GM23338 (cell line): ENCODE results near the gene KLHL33. TPM values are rescaled to one million over a fixed set of nuclear protein-coding genes. Genes with fewer than 3 reads are reported as not detected.
"Not testable (repeated sequence)": the region's sequence is repeated elsewhere in the genome, so short reads cannot be mapped to it uniquely, and the experiment has no call there.

Source experiments
- ATAC-seq: fragments of 200-7000 bp; cut with Tn5 transposase; 3 replicates; pipeline ENCODE4 v1.9.1; 2020
- DNase-seq: peaks from one replicate; pipeline ENCODE4 v3.0.0-alpha.2; 2015; ENCODE audit warnings: low spot score
- H2AFZ ChIP-seq: fragments of 200-600 bp; sonication (generic); 2 replicates; pipeline ENCODE4 v1.8.0; 2016; ENCODE audit warnings: antibody characterized with exemption, mild to moderate bottlenecking, moderate library complexity
- H3F3A ChIP-seq: fragments of 200-600 bp; sonication (generic); replicated peaks from 2 replicates; pipeline ENCODE4 v1.8.0; 2017; ENCODE audit warnings: antibody characterized with exemption, mixed run types, low read depth
- H3K27ac ChIP-seq: fragments of 200-600 bp; sonication (generic); 2 replicates; pipeline ENCODE4 v1.6.1; 2016; ENCODE audit warnings: low read depth
- H3K27me3 ChIP-seq: fragments of 200-600 bp; sonication (generic); 2 replicates; pipeline ENCODE4 v1.8.0; 2016; ENCODE audit warnings: mild to moderate bottlenecking, mixed run types, moderate library complexity; ENCODE audit not compliant: insufficient read depth
- H3K36me3 ChIP-seq: fragments of 200-600 bp; sonication (generic); 2 replicates; pipeline ENCODE4 v1.8.0; 2016; ENCODE audit warnings: mild to moderate bottlenecking; ENCODE audit not compliant: insufficient read depth
- H3K4me1 ChIP-seq: fragments of 200-600 bp; sonication (generic); 2 replicates; pipeline ENCODE4 v1.8.0; 2016; ENCODE audit warnings: mild to moderate bottlenecking, moderate library complexity; ENCODE audit not compliant: insufficient read depth
- H3K4me2 ChIP-seq: fragments of 200-600 bp; sonication (generic); 2 replicates; pipeline ENCODE4 v1.7.1; 2017; ENCODE audit warnings: mixed run types
- H3K4me3 ChIP-seq: fragments of 200-600 bp; sonication (generic); 2 replicates; pipeline ENCODE4 v1.6.1; 2016; ENCODE audit warnings: mixed run types
- H3K79me2 ChIP-seq: fragments of 200-600 bp; sonication (generic); replicated peaks from 2 replicates; pipeline ENCODE4 v1.8.0; 2017; ENCODE audit warnings: mild to moderate bottlenecking; ENCODE audit not compliant: insufficient read depth
- H3K9me2 ChIP-seq: fragments of 200-600 bp; sonication (generic); 2 replicates; pipeline ENCODE4 v1.8.0; 2017; ENCODE audit not compliant: insufficient read depth
- H4K20me1 ChIP-seq: fragments of 200-600 bp; sonication (generic); replicated peaks from 2 replicates; pipeline ENCODE4 v1.8.0; 2017; ENCODE audit warnings: mild to moderate bottlenecking; ENCODE audit not compliant: insufficient read depth
- H3K27ac Mint-ChIP-seq: 2 replicates; pipeline ENCODE4 v1.8.0; 2020; ENCODE audit warnings: inconsistent platforms, mild to moderate bottlenecking, moderate library complexity, mixed read lengths
- H3K27me3 Mint-ChIP-seq: 3 replicates; pipeline ENCODE4 v1.8.0; 2022; ENCODE audit warnings: low read depth, mild to moderate bottlenecking, moderate library complexity, mixed read lengths, inconsistent platforms; ENCODE audit not compliant: insufficient read depth, poor library complexity
- H3K36me3 Mint-ChIP-seq: 3 replicates; pipeline ENCODE4 v1.8.0; 2021; ENCODE audit warnings: low read depth, mild to moderate bottlenecking, inconsistent platforms, moderate library complexity, mixed read lengths
- H3K4me1 Mint-ChIP-seq: 3 replicates; pipeline ENCODE4 v1.8.0; 2020; ENCODE audit warnings: mild to moderate bottlenecking, inconsistent platforms, mixed read lengths
- H3K4me3 Mint-ChIP-seq: 3 replicates; pipeline ENCODE4 v1.8.0; 2021; ENCODE audit warnings: moderate library complexity, mild to moderate bottlenecking, inconsistent platforms, mixed read lengths
- H3K9me3 Mint-ChIP-seq: 3 replicates; pipeline ENCODE4 v1.8.0; 2020; ENCODE audit warnings: moderate library complexity, mild to moderate bottlenecking, inconsistent platforms, mixed read lengths
- STAT1 ChIP-seq: IDR thresholded peaks from one replicate; pipeline ENCODE4 v1.6.1; 2016; ENCODE audit warnings: antibody characterized with exemption; ENCODE audit not compliant: unreplicated experiment
- ZNF114 ChIP-seq: fragments of 250-450 bp; sonication (Bioruptor Pico); IDR thresholded peaks from 2 replicates; pipeline ENCODE4 v1.5.0; 2020; ENCODE audit warnings: mild to moderate bottlenecking, moderate library complexity
- polyA plus RNA-seq: library from polyadenylated mRNA; unstranded; fragments of >200 nt; fragmentation: Nextera tagmentation; extraction: Ambion mirVana; gene quantifications from 2 replicates; pipeline ENCODE4 v1.2.1, GENCODE V29; 2016
- total RNA-seq: library from RNA; depleted of rRNA; stranded (reverse); fragments of >200 nt; shearing (Covaris generic); gene quantifications from 2 replicates; pipeline ENCODE4 v1.2.3, GENCODE V29; 2014
- TF ChIP-seq, protein P1 (sequence below): fragments of 250-450 bp; sonication (Bioruptor Pico); IDR thresholded peaks from 2 replicates; pipeline ENCODE4 v1.5.0; 2020; ENCODE audit warnings: mild to moderate bottlenecking, moderate library complexity

Gene KLHL33
- total and polyA plus RNA-seq, 2 experiments from 2014 or later: 0.15 to 0.35 TPM

DNA sequence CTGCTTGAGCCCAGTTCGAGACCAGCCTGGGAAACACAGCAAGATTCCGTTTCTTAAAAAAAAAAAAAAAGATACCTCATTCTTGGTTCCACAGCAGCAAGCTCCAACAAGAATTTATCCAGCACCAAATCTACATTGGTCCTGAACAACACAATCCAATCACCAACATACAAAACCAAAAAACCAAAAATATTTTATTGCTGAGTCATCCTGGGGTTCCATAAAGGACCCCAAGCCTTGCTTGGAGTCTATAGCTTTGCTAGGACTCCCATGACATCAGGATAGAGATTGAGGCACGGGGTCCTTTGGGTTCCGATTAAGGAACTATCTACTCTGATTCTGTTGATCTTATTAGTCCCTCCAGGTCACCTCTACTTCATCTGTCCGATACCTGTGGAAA, 10.9 kb upstream of the KLHL33 start:
- Mint-ChIP-seq H3K4me3 (no peak overlapping the region), H3K27me3 (no peaks in the 10 kb centered on the region)

DNA sequence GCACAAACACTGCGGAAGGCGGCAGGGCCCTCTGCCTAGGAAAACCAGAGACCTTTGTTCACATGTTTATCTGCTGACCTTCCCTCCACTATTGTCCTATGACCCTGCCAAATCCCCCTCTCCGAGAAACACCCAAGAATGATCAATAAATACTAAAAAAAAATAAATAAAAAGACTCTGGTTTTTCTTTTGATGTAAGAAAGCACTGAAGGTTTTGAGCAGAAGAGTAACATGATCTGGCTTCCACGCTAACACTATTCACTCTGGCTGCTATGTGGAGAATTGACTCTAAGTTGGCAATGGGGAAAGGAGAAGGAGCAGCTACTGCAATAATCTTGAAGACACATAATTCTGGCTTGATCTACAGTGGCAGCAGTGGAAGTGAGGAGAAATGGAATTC, 7.7 kb upstream of the KLHL33 start:
- not testable (repeated sequence) for H3K4me3 ChIP-seq, H3K27me3 ChIP-seq, H3K79me2 ChIP-seq, H3K4me1 ChIP-seq, H2AFZ ChIP-seq, H3K4me2 ChIP-seq, H3F3A ChIP-seq, H3K4me1 Mint-ChIP-seq, H3K9me3 Mint-ChIP-seq, H3K4me3 Mint-ChIP-seq, DNase-seq, H3K36me3 Mint-ChIP-seq, H3K27ac ChIP-seq, H3K27ac Mint-ChIP-seq, ATAC-seq, H3K27me3 Mint-ChIP-seq, H4K20me1 ChIP-seq
- peaks cover 29% of the 10 kb centered on the region for H3K36me3 ChIP-seq
- 0 out of 2 replicates have a peak, but pooled peaks cover 11% of the 10 kb centered on the region for H3K9me2 ChIP-seq

More for the DNA sequence above, 10.9 kb upstream of the KLHL33 start:
- Histone ChIP-seq H3K79me2 (no peaks in the 10 kb centered on the region), H3K4me2 (no peak overlapping the region), H3K27me3 (no peaks in the 10 kb centered on the region), H2AFZ (no peak overlapping the region), H4K20me1 (no peaks in the 10 kb centered on the region; the same call in 1 of the 2 replicates), H3K4me3 (no peak overlapping the region), H3F3A (no peaks in the 10 kb centered on the region), H3K4me1 (no peaks in the 10 kb centered on the region), H3K27ac (no peak overlapping the region), H3K9me2 (0 out of 2 replicates have a peak, but pooled peaks cover 9% of the 10 kb centered on the region), H3K36me3 (peaks cover 51% of the 10 kb centered on the region)
- Mint-ChIP-seq H3K9me3 (peaks cover 4% of the 10 kb centered on the region; the same call in 1 of the 3 replicates), H3K4me1 (no peaks in the 10 kb centered on the region), H3K27ac (peak overlapping the region; percentile 53), H3K36me3 (peaks cover 16% of the 10 kb centered on the region)
- DNase-seq (no peak), ATAC-seq (no peak)
- TF ChIP-seq, protein P1, sequence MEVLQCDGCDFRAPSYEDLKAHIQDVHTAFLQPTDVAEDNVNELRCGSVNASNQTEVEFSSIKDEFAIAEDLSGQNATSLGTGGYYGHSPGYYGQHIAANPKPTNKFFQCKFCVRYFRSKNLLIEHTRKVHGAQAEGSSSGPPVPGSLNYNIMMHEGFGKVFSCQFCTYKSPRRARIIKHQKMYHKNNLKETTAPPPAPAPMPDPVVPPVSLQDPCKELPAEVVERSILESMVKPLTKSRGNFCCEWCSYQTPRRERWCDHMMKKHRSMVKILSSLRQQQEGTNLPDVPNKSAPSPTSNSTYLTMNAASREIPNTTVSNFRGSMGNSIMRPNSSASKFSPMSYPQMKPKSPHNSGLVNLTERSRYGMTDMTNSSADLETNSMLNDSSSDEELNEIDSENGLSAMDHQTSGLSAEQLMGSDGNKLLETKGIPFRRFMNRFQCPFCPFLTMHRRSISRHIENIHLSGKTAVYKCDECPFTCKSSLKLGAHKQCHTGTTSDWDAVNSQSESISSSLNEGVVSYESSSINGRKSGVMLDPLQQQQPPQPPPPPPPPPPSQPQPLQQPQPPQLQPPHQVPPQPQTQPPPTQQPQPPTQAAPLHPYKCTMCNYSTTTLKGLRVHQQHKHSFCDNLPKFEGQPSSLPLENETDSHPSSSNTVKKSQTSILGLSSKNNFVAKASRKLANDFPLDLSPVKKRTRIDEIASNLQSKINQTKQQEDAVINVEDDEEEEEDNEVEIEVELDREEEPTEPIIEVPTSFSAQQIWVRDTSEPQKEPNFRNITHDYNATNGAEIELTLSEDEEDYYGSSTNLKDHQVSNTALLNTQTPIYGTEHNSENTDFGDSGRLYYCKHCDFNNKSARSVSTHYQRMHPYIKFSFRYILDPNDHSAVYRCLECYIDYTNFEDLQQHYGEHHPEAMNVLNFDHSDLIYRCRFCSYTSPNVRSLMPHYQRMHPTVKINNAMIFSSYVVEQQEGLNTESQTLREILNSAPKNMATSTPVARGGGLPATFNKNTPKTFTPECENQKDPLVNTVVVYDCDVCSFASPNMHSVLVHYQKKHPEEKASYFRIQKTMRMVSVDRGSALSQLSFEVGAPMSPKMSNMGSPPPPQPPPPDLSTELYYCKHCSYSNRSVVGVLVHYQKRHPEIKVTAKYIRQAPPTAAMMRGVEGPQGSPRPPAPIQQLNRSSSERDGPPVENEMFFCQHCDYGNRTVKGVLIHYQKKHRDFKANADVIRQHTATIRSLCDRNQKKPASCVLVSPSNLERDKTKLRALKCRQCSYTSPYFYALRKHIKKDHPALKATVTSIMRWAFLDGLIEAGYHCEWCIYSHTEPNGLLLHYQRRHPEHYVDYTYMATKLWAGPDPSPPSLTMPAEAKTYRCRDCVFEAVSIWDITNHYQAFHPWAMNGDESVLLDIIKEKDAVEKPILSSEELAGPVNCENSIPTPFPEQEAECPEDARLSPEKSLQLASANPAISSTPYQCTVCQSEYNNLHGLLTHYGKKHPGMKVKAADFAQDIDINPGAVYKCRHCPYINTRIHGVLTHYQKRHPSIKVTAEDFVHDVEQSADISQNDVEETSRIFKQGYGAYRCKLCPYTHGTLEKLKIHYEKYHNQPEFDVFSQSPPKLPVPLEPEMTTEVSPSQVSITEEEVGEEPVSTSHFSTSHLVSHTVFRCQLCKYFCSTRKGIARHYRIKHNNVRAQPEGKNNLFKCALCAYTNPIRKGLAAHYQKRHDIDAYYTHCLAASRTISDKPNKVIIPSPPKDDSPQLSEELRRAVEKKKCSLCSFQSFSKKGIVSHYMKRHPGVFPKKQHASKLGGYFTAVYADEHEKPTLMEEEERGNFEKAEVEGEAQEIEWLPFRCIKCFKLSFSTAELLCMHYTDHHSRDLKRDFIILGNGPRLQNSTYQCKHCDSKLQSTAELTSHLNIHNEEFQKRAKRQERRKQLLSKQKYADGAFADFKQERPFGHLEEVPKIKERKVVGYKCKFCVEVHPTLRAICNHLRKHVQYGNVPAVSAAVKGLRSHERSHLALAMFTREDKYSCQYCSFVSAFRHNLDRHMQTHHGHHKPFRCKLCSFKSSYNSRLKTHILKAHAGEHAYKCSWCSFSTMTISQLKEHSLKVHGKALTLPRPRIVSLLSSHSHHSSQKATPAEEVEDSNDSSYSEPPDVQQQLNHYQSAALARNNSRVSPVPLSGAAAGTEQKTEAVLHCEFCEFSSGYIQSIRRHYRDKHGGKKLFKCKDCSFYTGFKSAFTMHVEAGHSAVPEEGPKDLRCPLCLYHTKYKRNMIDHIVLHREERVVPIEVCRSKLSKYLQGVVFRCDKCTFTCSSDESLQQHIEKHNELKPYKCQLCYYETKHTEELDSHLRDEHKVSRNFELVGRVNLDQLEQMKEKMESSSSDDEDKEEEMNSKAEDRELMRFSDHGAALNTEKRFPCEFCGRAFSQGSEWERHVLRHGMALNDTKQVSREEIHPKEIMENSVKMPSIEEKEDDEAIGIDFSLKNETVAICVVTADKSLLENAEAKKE: no peak
- no peak for TF ChIP-seq STAT1
- TF ChIP-seq ZNF114: no peak
